ENCODE data around the gene XRCC4.

The XRCC4 gene

GRCh38 chr5:83321483-83322055 lies 244.2 kb downstream of the XRCC4 start:
- peak; percentile 31 to 64 for DNase-seq (ENCODE audit: low read depth in 2 of 2)
- H3K4me3 ChIP-seq (replicated peaks in 1 of 2; ENCODE audit: low read depth in 2 of 2, low read length in 2 of 2): no peak overlapping the region
- no peak for TF ChIP-seq CTCF (IDR thresholded peaks at IDR 0.05; ENCODE audit: low read depth, low read length)

GRCh38 chr5:83322273-83322924 lies 245.1 kb downstream of the XRCC4 start:
- no peak for DNase-seq (ENCODE audit: low read depth in 2 of 2)
- H3K4me3 ChIP-seq (replicated peaks in 1 of 2; ENCODE audit: low read depth in 2 of 2, low read length in 2 of 2): no peak overlapping the region
- TF ChIP-seq CTCF (IDR thresholded peaks at IDR 0.05; ENCODE audit: low read depth, low read length): no peak

DNA sequence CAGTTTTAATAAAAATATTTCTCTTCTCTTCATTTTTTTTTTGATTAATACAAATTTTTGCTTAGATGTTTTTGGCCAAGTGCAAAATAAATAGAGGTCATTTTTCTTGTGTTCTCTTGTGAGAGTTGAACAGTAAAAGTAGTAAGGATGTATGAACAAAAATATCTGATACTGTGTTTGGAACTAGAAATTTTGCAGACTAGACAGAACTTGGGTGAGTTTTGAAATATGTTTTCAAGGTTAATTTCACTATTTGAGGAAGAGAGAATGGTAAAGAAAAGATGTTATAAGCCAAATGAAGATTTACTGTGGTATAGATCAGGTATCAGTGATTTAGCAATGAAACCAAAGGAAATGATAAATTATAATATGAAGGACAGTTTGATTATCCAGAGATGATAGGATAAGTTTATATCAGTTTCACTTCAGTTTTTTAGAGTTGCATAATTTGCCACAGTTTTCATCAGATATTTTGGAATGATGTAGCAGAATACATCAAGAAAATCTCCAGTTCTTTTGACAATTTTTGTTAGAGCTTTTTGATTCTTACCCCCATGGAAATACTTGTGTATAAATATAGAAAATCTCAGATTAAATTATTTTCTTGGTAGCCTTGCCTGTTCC lies 246.3 kb downstream of the XRCC4 start:
- TF ChIP-seq CTCF (IDR thresholded peaks at IDR 0.05; ENCODE audit: low read depth, low read length): no peak
- no peak overlapping the region for H3K4me3 ChIP-seq (replicated peaks in 1 of 2; ENCODE audit: low read depth in 2 of 2, low read length in 2 of 2)
- no peak for DNase-seq (ENCODE audit: low read depth in 2 of 2)

- H3K4me3 ChIP-seq (replicated peaks in 1 of 2; ENCODE audit: low read depth in 2 of 2, low read length in 2 of 2): no peak overlapping the region
- DNase-seq (ENCODE audit: low read depth in 2 of 2): no peak
- no peak for TF ChIP-seq CTCF (IDR thresholded peaks at IDR 0.05; ENCODE audit: low read depth, low read length)
These were observed 254.5 kb downstream of the XRCC4 start for GRCh38 chr5:83331842-83332241.

GRCh38 chr5:83337453-83338035 lies 260.2 kb downstream of the XRCC4 start:
- TF ChIP-seq CTCF (IDR thresholded peaks at IDR 0.05; ENCODE audit: low read depth, low read length): no peak
- DNase-seq (ENCODE audit: low read depth in 2 of 2): peak; percentile 43 to 76
- no peak overlapping the region for H3K4me3 ChIP-seq (replicated peaks in 1 of 2; ENCODE audit: low read depth in 2 of 2, low read length in 2 of 2)

GRCh38 chr5:83340511-83340918 lies 263.2 kb downstream of the XRCC4 start:
- peak; percentile 45 to 70 for DNase-seq (ENCODE audit: low read depth in 2 of 2)
- TF ChIP-seq CTCF (IDR thresholded peaks at IDR 0.05; ENCODE audit: low read depth, low read length): no peak
- no peak overlapping the region for H3K4me3 ChIP-seq (replicated peaks in 1 of 2; ENCODE audit: low read depth in 2 of 2, low read length in 2 of 2)
